Mucosa of stomach (tissue), 1 donor: Measurements from ENCODE around the gene ZSCAN30.
"Not testable (repeated sequence)": the region's sequence is repeated elsewhere in the genome, so short reads cannot be mapped to it uniquely, and the experiment has no call there.

Experiments
- H3K27me3 ChIP-seq: one replicate; pipeline ENCODE4 v1.7.0; 2013; ENCODE audit warnings: mild to moderate bottlenecking, low read length; ENCODE audit not compliant: control insufficient read depth, insufficient read depth
- H3K36me3 ChIP-seq: one replicate; pipeline ENCODE4 v1.7.0; 2013; ENCODE audit warnings: low read length; ENCODE audit not compliant: control insufficient read depth, insufficient read depth
- H3K4me1 ChIP-seq: one replicate; pipeline ENCODE4 v1.7.0; 2013; ENCODE audit warnings: mild to moderate bottlenecking, low read length; ENCODE audit not compliant: control insufficient read depth, insufficient read depth
- H3K4me3 ChIP-seq: one replicate; pipeline ENCODE4 v1.7.0; 2013; ENCODE audit warnings: low read length
- H3K9ac ChIP-seq: one replicate; pipeline ENCODE4 v1.7.0; 2013; ENCODE audit warnings: mild to moderate bottlenecking, low read length, moderate library complexity
- H3K9me3 ChIP-seq: one replicate; pipeline ENCODE4 v1.7.0; 2013; ENCODE audit warnings: mild to moderate bottlenecking, low read length, moderate library complexity; ENCODE audit not compliant: control insufficient read depth
- donor health status: Pancreatic carcinoma.

The ZSCAN30 gene

GRCh38 chr18:35216611-35217010, 73.4 kb downstream of the ZSCAN30 start:
- not testable (repeated sequence) for H3K27me3 ChIP-seq, H3K4me3 ChIP-seq, H3K9me3 ChIP-seq, H3K9ac ChIP-seq, H3K36me3 ChIP-seq
- peaks cover 18% of the 10 kb centered on the region for H3K4me1 ChIP-seq

GRCh38 chr18:35215026-35215425, 75.0 kb downstream of the ZSCAN30 start:
- no peaks in the 10 kb centered on the region for H3K9me3 ChIP-seq
- no peaks in the 10 kb centered on the region for H3K27me3 ChIP-seq
- no peaks in the 10 kb centered on the region for H3K36me3 ChIP-seq
- H3K9ac ChIP-seq, result no peak overlapping the region
- peaks cover 9% of the 10 kb centered on the region for H3K4me1 ChIP-seq
- H3K4me3 ChIP-seq, result no peak overlapping the region

GRCh38 chr18:35205746-35206458, 84.1 kb downstream of the ZSCAN30 start:
- not testable (repeated sequence) for H3K9me3 ChIP-seq, H3K4me3 ChIP-seq, H3K4me1 ChIP-seq, H3K27me3 ChIP-seq, H3K9ac ChIP-seq, H3K36me3 ChIP-seq

- H3K36me3 ChIP-seq, result no peaks in the 10 kb centered on the region
- no peaks in the 10 kb centered on the region for H3K4me1 ChIP-seq
- H3K9ac ChIP-seq, result no peak overlapping the region
- no peaks in the 10 kb centered on the region for H3K9me3 ChIP-seq
- H3K4me3 ChIP-seq, result no peak overlapping the region
- H3K27me3 ChIP-seq, result no peaks in the 10 kb centered on the region
Measured at GRCh38 chr18:35205199-35205712, 84.8 kb downstream of the ZSCAN30 start.

GRCh38 chr18:35203067-35203466, 87.0 kb downstream of the ZSCAN30 start:
- Histone ChIP-seq H3K9ac (no peak overlapping the region), H3K4me1 (no peaks in the 10 kb centered on the region), H3K4me3 (no peak overlapping the region), H3K27me3 (no peaks in the 10 kb centered on the region), H3K9me3 (no peaks in the 10 kb centered on the region), H3K36me3 (no peaks in the 10 kb centered on the region)

GRCh38 chr18:35201256-35201931, 88.6 kb downstream of the ZSCAN30 start:
- Histone ChIP-seq H3K36me3 (no peaks in the 10 kb centered on the region), H3K9me3 (no peaks in the 10 kb centered on the region), H3K9ac (no peak overlapping the region), H3K4me1 (no peaks in the 10 kb centered on the region), H3K27me3 (no peaks in the 10 kb centered on the region), H3K4me3 (no peak overlapping the region)
